Sciatic nerve (tissue), 2 donors: Measurements from ENCODE around the gene EML1. TPM values are rescaled to one million over a fixed set of nuclear protein-coding genes. Genes with fewer than 3 reads are reported as not detected.

Source experiments
- ATAC-seq: fragments of 200-7000 bp; cut with Tn5 transposase; one replicate; pipeline ENCODE4 v1.9.1; 2020; ENCODE audit warnings: mild to moderate bottlenecking, moderate library complexity
- DNase-seq: peaks from one replicate; pipeline ENCODE4 v3.0.0-alpha.2; 2020; ENCODE audit warnings: low spot score
- intact Hi-C: fragments of 100-400 bp; cut with DNase I; formaldehyde crosslinking; loops from one replicate; pipeline ENCODE4 v1.14.2; 2022
- total RNA-seq: library from RNA; stranded (reverse); fragmentation: NEBNext Ultra II Directional; extraction: Animal tissue kit (Norgen Biotek cat#: 25700); gene quantifications from one replicate; pipeline ENCODE4 v1.2.1, GENCODE V29; 2021
- donor health status: DM: no; HTN: no; CAD: no.
- donor health status: DM: no; HTN: no; CAD: no.

Gene EML1
- total RNA-seq, 1 donor from 2014 or later: 59.0 TPM

DNA sequence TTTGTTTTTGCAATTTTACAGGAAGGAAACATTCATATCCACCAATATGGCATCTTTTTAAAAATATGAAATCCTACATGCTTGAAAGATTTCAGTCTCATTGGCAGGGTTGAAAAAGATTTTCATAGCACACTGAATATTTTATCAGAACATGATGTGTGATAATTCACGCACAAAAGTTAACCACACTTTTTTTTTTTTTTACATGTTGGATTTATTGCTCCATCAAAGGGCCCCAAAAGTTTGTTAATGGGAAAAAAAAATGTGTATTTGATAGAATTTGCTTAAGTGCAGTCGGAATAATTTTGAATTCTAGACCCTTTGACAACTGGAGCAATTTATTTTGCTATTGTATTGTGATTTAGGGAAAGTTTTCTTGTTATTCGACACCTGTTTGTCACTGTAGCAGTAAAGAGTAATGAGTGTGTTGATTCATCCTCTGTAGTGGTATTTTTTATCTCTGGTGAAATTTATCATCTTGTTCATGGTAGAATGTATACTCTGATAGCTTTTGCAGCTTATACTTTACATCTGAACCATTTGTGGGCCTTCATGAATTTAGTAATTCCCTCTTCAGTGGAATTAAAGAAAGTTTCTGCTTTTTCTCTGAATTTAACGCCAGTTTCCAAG lies 1.1 kb downstream of the EML1 start:
- intact Hi-C loops: no loop called here
- no peak for DNase-seq
- no peak for ATAC-seq

DNA sequence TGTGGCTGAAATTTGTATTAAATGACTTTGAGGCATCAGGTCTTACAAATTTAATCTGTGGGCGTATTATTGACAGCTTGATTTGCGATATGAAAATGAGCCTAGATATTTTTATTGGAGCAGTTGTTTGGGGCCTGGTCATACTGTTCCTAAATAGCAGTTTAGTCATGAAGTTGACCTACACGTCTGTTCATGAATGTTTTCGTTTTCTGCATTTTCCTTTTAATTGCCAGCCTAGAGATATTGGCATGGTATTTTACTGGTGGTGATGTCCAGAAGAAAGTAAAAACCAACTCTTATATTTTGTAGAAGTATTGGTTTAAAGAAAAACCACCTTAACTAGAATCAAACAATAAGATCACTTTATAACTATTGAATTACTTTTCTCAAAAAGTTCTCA lies 1.8 kb downstream of the EML1 start:
- ATAC-seq (no peak), DNase-seq (no peak)
- intact Hi-C loops: no loop called here

DNA sequence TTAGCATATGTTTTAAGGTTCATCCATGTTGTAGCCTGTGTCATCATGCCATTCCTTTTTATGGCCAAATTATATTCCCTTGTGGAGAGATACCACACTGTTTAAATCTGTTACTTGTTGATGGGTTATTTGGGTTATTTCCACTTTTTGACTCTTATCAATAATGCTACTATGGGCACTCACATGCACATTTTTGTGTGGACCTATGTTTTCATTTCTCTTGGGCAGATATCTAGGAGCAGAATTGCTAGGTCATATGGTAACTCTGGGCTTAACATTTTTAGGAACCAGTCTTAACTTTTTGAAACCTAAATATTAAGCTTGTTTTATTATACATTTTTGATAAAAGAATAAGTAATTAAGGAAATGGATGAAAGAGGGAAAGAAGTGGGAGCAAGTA lies 4.0 kb downstream of the EML1 start:
- no peak for ATAC-seq

DNA sequence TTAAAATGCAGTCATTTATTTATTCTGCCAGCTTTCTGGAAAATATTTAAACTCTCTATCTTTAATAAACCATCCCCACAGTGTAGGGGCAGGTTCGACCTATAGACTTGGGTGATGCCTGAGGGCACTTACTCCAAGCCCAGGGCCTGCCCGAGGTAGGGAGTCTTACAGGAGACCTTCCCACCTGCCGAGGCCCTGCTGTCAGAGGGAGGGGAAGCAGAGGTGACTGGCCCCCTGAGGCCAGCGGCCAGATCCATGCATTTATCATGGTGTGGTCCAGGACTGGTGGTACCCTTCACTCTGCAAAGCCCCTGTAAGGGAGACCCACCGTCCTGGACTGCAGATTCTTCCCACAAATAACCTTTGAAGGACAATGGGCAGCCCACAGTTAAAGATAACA lies 7.6 kb downstream of the EML1 start:
- intact Hi-C loops: no loop called here
- DNase-seq (no peak), ATAC-seq (no peak)

More for the DNA sequence above, 4.0 kb downstream of the EML1 start:
- DNase-seq: no peak
- intact Hi-C loops: no loop called here

DNA sequence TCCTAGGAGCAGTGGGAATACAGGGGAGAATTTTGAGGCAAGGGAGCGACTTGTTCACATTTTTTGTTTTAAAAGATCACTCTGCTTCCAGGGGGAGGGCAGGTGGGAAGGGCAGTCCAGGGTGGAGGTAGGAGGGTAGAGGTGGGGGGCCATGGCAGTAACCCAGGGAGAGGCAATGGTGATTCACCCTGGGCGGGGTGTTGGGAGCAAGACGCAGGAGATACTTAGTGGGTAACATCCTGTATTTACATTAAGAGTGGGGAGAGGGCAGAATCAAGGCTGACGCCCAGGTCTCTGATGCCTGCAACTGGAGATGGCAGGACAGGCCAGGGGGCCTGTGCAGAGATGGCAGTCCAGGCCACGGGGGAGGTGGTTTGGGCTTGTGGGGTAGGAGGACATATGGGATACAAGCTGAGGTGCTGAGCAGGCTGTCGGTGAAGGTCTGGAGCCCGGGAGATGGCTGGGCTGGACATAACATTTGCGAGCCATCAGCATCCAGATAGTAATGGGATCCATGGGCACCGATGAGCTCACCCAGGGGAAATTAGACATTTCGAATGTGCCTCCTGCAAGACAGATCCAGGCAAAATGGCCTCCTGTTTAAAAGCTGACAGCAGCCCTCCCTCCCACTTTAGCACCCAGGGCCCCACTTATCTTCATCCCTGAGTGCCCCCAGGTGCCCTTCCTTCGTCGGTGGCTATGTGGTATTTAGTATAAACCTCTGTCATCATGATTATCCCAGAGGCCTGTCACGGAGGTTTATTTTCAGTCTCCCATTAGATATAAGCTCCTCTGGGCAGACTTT lies 9.3 kb downstream of the EML1 start:
- ATAC-seq (no peak), DNase-seq (no peak)
- intact Hi-C loops: no loop called here

DNA sequence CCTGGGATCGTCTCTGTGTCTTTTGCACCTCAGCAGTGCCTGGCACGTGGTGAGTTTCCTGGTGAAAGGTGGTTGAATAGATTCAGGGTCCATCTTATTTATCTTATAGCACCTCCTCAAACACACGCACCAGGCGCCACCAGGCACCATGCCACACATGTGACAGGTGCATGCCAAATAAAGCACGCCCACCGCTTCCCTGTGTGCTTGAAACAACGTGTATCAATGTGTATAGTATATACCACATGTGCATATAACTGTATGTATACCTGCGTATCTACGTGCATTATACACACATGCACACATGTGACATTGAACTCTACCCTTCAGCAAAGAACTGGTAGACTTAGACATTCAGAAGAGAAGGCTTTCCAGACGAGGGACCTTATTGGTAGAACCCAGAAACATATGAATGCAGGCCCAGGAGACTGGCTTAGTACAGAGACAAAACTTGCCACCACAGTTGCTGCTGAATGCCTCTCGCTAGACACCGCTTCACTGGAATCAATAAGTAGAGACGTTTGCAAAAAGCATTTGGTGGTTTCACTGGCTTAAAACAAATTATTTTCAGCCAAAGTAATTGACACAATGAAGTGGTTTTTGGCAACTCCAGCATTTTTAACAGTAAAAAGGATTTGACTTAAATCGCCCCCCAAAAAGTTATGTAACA lies 10.0 kb downstream of the EML1 start:
- ATAC-seq: no peak
- no peak for DNase-seq
- intact Hi-C loops: no loop called here

DNA sequence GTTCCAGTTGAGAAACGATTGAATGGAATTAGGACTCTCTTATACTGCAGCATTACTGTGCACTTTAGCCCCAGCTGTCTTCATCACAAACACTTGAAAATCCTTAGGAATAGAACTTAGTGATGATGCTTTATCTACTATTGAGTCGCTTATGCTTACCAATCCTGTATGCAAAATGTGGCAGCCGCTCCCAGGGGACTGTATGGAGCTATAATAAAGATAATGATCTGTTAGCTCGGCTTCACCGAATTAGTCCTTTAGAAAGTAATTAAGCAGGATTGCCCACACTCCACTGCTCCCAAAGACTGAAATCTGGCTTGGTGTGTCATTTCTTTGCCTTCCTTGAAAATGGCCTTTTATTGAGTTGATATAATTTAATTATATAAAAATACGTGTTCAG lies 10.6 kb downstream of the EML1 start:
- intact Hi-C loops: no loop called here
- DNase-seq (no peak), ATAC-seq (no peak)

DNA sequence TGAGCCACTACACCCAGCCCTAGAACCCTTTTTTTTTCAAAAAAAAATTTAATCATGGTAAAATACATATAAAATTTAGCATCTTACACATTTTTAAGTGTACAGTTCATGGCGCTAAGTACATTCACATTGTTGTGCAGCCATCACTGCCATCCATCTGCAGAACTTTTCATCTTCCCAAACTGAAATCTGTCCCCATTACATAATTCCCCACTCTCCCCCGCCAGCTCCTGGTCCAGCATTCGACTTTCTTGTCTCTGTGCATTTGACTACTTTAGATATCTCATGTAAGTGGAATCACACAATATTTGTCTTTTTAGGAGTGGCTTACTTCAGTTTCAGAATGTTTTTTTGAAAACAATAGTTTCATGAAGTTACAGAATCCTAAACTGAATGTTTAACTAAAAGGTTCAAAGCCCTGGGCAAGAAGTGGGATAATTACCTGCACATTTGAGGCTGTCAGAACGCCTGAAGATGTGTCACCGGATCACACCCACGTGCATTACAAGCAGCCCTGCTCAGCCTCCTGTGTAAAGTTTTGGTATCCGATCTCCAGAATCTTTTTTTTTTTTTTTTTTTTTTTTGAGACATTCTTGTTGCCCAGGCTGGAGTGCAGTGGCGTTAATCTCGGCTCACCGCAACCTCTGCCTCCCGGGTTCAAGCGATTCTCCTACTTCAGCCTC lies 12.7 kb downstream of the EML1 start:
- ATAC-seq (no peak), DNase-seq (no peak)
- intact Hi-C loops: no loop called here

DNA sequence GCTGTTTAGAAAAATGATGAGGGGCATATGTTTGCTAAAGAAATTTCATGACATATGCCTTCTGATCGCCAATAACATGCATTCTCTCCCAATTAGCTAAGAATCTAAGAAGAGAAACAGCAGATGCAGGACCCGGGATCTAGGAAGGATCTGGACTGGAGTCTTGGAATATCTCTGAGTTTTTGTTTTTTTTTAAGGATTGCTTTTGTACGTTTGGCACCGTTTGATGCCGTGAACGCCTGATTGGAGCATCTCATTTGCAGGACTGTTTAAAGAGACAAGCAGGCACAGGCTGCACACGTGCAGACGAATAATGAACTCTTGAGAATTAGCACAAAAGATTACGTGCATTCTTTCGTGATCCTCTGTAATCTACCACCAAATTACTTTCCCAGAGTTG lies 13.6 kb downstream of the EML1 start:
- intact Hi-C loops: no loop called here
- DNase-seq (no peak), ATAC-seq (no peak)

DNA sequence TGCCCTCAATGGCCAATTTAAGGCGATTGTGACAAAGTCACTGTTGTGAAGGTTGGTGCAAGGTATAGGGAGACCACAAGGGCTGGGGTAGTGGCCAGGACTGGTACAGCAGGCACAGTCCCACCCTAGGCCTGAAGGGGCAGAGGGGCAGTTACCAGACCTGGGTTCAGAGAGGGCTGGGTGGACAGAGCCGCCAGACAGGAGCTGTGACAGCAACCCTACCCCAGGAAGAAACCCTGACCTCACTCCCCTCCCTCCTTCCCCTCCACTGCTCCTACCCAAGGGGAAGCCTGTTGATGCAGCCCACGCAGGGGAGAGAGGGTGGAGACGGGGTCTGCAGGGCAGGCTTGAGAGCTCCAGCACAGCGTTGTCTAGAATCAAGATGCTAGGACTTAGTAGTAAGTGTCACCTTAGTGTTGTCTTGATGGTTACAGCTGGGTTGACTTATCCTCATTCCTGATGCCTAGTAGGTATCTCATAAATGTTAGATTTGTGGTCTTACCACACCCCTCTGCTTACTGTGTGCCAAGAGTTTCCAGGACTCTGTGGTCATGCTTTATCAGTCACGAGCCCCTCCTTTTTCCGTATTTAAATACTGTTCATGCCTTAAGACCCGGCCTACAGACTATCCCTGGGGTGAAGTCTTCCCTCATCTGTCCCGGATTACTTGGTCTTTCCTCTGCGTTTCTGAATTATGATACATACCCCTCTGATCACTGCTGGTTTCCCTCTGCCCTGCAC lies 14.4 kb downstream of the EML1 start:
- ATAC-seq (peak; percentile 3), DNase-seq (peak; percentile 45)
- intact Hi-C loops: no loop called here

DNA sequence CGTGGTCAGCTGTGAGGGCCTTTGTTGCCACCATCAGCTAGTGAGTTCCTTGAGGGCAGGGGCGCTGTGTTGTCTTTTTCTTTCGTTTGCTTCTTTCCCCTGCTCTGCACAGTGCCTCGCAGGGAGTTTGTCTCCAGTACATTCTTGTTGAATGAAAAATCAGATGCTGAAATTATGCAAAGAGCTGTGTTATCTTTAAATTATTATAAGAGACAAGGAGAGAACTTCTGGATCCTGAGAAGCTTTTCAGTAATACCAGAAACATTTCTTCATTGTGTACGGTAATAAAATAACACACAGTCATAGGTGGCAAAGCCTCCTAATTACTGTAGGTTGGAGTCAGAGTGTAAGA lies 14.9 kb downstream of the EML1 start:
- peak; percentile 17 for ATAC-seq
- peak; percentile 40 for DNase-seq
- intact Hi-C loops: no loop called here

DNA sequence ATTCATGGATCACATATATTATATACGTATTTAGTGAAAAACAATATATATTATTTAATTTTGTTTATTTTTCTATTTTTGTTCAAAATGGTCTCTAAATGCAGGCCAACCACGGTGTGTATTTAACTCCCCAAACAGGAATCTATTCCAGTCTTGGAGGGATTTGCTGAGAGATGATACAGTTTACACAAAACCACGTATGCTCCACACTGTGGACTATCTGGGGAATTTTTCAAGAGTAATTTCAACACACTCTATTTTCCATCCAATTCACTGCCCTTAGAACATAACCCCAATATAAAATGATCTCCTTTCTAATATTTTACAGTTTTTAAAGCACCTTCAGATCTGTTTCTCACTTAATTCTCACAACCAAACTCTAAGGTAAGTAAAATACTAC lies 15.3 kb downstream of the EML1 start:
- DNase-seq (no peak), ATAC-seq (peak; percentile 74)
- intact Hi-C loops: no loop called here

DNA sequence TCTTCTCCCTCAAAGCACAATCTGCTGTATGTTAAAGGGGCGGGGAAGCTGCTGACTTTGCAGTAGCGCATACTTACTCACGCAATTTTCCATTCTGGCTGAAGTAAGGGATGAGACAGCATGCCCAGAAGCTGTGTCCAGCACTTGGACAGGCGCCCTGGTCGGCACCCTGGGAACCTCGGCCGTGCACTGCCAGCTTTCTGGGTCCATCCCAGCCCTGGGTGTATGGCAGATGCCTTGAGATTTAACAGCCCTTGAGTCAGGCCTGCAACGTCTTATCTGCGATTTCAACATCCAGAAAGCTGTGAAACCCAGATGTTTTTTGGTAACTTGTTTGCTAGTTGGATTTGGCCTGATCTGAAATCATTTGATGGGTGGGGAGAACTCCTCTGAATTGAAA lies 16.1 kb downstream of the EML1 start:
- peak; percentile 70 for DNase-seq
- peak; percentile 82 for ATAC-seq

DNA sequence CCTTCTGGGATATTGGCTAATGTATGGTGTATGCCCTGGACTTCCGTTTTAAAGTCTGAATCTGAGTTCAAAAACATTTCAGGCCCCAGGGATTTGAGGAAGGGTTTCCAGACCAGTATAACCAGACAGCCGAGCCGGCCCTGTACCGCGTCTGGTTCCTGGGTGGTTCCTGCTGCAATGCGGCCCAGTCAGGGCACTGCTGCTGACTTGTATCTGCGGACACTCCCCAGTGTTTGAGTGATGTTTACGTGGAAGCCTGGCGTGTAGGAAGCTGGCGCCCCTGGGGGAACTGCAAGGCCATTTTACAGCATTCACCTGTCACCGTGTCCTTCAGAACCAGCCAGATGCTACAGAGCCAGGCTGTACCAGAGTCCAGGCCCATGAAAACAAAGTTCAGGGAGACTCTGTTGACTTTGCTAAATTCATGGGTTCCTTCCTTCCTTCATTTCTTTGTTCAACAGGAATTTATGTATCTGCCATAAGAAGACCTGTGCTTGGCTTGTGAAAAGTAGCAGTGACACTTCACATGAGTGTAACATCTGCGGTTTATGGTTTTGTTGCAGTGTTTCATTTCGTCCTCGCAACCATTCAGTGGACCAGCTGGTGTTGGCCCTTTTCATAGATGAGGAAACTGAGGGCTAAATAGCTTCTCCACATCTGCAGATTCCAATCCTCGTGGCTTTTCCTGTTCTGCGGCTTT lies 16.8 kb downstream of the EML1 start:
- peak; percentile 79 for ATAC-seq
- DNase-seq: peak; percentile 65
- intact Hi-C loops: no loop called here

More for the DNA sequence above, 16.1 kb downstream of the EML1 start:
- intact Hi-C loops: no loop called here

DNA sequence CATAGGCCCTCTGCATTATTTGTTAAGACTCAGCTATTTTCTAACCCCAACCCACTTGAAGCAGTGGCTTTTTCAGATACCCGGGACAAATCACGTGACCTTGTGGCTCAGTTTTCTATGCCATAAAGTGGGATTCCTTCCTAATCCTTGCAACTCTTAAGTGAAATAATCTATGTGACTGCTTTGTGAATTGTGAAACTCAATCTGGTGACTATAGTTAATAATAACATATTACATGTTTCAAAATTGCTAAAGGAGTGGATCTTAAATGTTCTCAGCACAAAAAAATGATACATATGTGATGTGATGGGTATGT lies 17.3 kb downstream of the EML1 start:
- DNase-seq: no peak
- ATAC-seq: no peak
- intact Hi-C loops: no loop called here

DNA sequence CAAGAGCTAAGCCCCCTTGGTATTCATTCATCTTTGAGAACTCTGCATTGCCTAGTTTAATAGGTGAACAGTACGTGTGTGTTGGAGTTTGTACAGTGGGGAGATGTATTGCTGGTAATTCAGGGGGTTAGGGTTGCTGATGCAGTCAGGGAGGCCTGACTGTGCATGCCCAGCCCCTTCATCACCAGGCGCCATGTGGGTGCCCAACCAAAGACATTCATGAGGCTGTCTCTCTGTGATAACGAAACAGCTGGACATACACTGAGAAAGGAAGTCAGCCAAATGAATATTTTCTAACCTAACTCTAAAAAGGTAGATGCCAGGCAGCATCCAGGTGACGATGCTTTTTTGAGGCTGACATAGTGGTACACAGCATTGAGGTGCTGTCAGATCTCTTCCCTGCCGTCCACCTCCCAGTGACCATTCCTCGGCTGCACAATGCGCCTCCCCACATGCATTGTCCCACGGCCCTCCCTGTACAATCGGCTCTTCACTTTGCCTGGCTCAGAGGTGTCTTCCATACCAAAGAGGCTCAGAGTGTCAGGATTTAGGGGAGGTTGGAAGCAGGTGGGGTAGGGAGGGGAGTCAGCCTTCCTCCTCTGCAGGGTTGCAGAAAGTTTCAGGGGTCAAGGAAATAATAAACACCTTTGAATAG lies 19.0 kb downstream of the EML1 start:
- DNase-seq (no peak), ATAC-seq (no peak)
- intact Hi-C loops: no loop called here

DNA sequence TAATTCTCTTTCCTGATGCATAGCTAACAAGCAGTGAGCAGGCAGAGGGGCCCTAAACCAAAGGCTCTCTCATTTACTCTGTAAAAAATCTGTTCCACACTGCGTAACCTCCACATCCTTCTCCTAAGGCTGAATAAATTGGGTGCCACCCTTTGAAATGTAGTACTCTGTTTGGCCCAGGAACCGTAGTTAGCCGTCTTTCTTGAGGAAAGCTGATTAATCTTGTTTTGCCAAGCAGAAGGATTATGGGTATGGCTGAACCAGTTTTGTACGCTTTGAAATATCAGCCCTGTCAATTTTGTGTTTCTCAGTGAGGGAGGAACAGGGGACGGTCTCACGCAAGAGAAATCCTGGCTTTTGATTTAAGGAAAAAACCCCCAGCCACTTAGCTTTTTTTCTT lies 19.7 kb downstream of the EML1 start:
- DNase-seq (no peak), ATAC-seq (no peak)
- intact Hi-C loops: no loop called here

DNA sequence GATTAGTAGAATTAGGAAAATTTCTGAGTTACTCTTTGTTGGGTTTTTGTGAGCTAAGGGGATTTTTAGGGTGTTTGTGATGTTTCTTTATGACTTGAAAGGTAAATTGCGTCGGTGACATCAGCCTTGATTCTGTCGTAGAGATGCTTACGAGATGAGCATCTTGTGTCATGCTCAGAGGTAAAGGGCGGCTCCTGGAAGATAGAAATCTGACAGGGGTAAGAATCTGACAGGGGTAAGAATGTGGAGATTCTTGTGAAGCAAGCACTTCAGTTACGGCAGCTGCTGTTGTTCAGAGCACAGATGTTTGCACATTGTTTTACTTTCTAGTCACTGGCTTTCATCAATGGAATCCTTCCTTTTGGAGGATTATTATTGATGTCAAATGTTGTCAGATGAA lies 22.5 kb downstream of the EML1 start:
- ATAC-seq (no peak), DNase-seq (no peak)
- intact Hi-C loops: no loop called here
